GM12878 (cell line): ENCODE data around the gene PRKCQ. TPM values are rescaled to one million over a fixed set of nuclear protein-coding genes. Genes with fewer than 3 reads are reported as not detected.

Experiments used
- ATAC-seq: fragments of 200-7000 bp; cut with Tn5 transposase; 3 replicates; pipeline ENCODE4 v1.9.1; 2020; ENCODE audit warnings: mild to moderate bottlenecking, moderate library complexity
- BruUV-seq: library from RNA; stranded (reverse); fragments of 400-500 nt; replicated peaks from 2 replicates; lab custom pipeline; 2021; lab: Mats Ljungman, UMichigan
- CTCF ChIA-PET: fragments of 300-600 bp; sonication (Branson Sonifier 250); formaldehyde crosslinking; extraction: SDS; loops from one replicate; lab custom pipeline; 2021; ENCODE audit warnings: inconsistent platforms; lab: Yijun Ruan, JAX
- POLR2A ChIA-PET: fragments of 350-600 bp; formaldehyde crosslinking; extraction: SDS; loops from one replicate; lab custom pipeline; 2021; ENCODE audit warnings: inconsistent platforms; lab: Charles Lee
- RAD21 ChIA-PET: fragments of 300-600 bp; sonication (Branson Sonifier 250); formaldehyde crosslinking; loops from one replicate; lab custom pipeline; 2023; ENCODE audit warnings: antibody characterized with exemption; ENCODE audit not compliant: unreplicated experiment; lab: Charles Lee
- SMC1A ChIA-PET: fragments of 300-600 bp; sonication (Branson Sonifier 250); formaldehyde crosslinking; loops from one replicate; lab custom pipeline; 2023; ENCODE audit not compliant: unreplicated experiment, uncharacterized antibody; lab: Charles Lee
- DNase-seq: peaks from one replicate; pipeline ENCODE4 v3.0.0-alpha.2; 2011; ENCODE audit warnings: low read depth, low spot score
- FAIRE-seq: peaks from 3 replicates; lab custom pipeline; 2011; peaks lifted over from hg19 to GRCh38; lab: Jason Lieb, UNC
- H2AFZ ChIP-seq: 2 replicates; pipeline ENCODE4 v1.6.0; 2011; ENCODE audit warnings: low read depth, low read length, control low read depth; ENCODE audit not compliant: control insufficient read depth
- H3K27ac ChIP-seq: 2 replicates; pipeline ENCODE4 v1.5.1; 2011; ENCODE audit warnings: control low read depth; ENCODE audit not compliant: control insufficient read depth, insufficient read depth
- H3K27me3 ChIP-seq, 2 experiments: replicated peaks in 1 of 2; 2 replicates each; pipeline versions ENCODE4 v1.6.0 to v1.6.1; 2011; ENCODE audit warnings: low read length in 1 of 2; ENCODE audit not compliant: control insufficient read depth in 2 of 2, insufficient read depth in 2 of 2
- H3K36me3 ChIP-seq, 2 experiments: 2 replicates each; pipeline ENCODE4 v1.5.1; 2011; ENCODE audit warnings: low read length in 1 of 2; ENCODE audit not compliant: control insufficient read depth in 2 of 2, insufficient read depth in 2 of 2
- H3K4me1 ChIP-seq: 2 replicates; pipeline ENCODE4 v1.6.1; 2011; ENCODE audit warnings: mild to moderate bottlenecking, low read length, moderate library complexity, mixed read lengths; ENCODE audit not compliant: control insufficient read depth, insufficient read depth
- H3K4me2 ChIP-seq: 2 replicates; pipeline ENCODE4 v1.6.0; 2011; ENCODE audit warnings: control low read depth; ENCODE audit not compliant: control insufficient read depth, insufficient read depth
- H3K4me3 ChIP-seq: fragments of 200-600 bp; sonication (generic); 2 replicates; pipeline ENCODE4 v1.5.1; 2016
- H3K79me2 ChIP-seq: 2 replicates; pipeline ENCODE4 v1.6.0; 2011; ENCODE audit warnings: low read length; ENCODE audit not compliant: control insufficient read depth, insufficient read depth
- H3K9ac ChIP-seq: 2 replicates; pipeline ENCODE4 v1.8.0; 2011; ENCODE audit warnings: low read length, control low read depth, mixed read lengths; ENCODE audit not compliant: control insufficient read depth, insufficient read depth
- H3K9me3 ChIP-seq: replicated peaks from 3 replicates; pipeline ENCODE4 v1.5.1; 2011; ENCODE audit warnings: mild to moderate bottlenecking, low read length; ENCODE audit not compliant: control insufficient read depth, insufficient read depth
- H4K20me1 ChIP-seq: 2 replicates; pipeline ENCODE4 v1.6.0; 2011; ENCODE audit not compliant: control insufficient read depth, insufficient read depth
- ATF7 ChIP-seq: fragments of 450-650 bp; IDR thresholded peaks from 2 replicates; pipeline ENCODE4 v1.6.1; 2016; ENCODE audit warnings: low read depth, mild to moderate bottlenecking
- CBFB ChIP-seq: IDR thresholded peaks from 2 replicates; pipeline ENCODE4 v1.6.1; 2016; ENCODE audit warnings: antibody characterized with exemption, low read depth
- EGR1 ChIP-seq, 2 experiments: IDR thresholded peaks; 1 replicate in 1 of 2; 2 replicates in 1 of 2; pipeline ENCODE4 v1.6.1; 2011 to 2012; ENCODE audit warnings: low read depth in 2 of 2, low read length in 2 of 2, borderline replicate concordance in 1 of 2, mild to moderate bottlenecking in 1 of 2, moderate library complexity in 1 of 2
- ETV6 ChIP-seq, 2 experiments: fragments of 450-650 bp in 1 of 2; IDR thresholded peaks in 1 of 2; conservative IDR thresholded peaks in 1 of 2; 2 replicates each; pipeline ENCODE4 v1.6.1; 2014; ENCODE audit warnings: antibody characterized with exemption in 1 of 2, borderline replicate concordance in 1 of 2, low read depth in 1 of 2, mild to moderate bottlenecking in 1 of 2, moderate library complexity in 1 of 2
- HDAC2 ChIP-seq: fragments of 200-600 bp; sonication (generic); IDR thresholded peaks from 2 replicates; pipeline ENCODE4 v1.6.1; 2017
- HDGF ChIP-seq: fragments of 450-650 bp; IDR thresholded peaks from 2 replicates; pipeline ENCODE4 v1.6.1; 2016; ENCODE audit warnings: antibody characterized with exemption
- NFIC ChIP-seq: IDR thresholded peaks from 2 replicates; pipeline ENCODE4 v1.6.1; 2012; ENCODE audit warnings: low read depth, mild to moderate bottlenecking, inconsistent platforms, low read length, moderate library complexity
- NFXL1 ChIP-seq: fragments of 450-650 bp; IDR thresholded peaks from 2 replicates; pipeline ENCODE4 v1.6.1; 2017; ENCODE audit warnings: antibody characterized with exemption, mild to moderate bottlenecking, borderline replicate concordance
- NR2C2 ChIP-seq: IDR thresholded peaks from 2 replicates; pipeline ENCODE4 v1.6.1; 2011; ENCODE audit warnings: borderline replicate concordance, low read depth; ENCODE audit not compliant: control insufficient read depth, insufficient read length
- PAX5 ChIP-seq: IDR thresholded peaks from 2 replicates; pipeline ENCODE4 v1.6.1; 2011; ENCODE audit warnings: low read depth, low read length, borderline replicate concordance
- POLR2AphosphoS5 ChIP-seq: IDR thresholded peaks from 2 replicates; pipeline ENCODE4 v1.6.1; 2011; ENCODE audit warnings: mild to moderate bottlenecking, low read length, inconsistent platforms
- RUNX3 ChIP-seq: IDR thresholded peaks from 2 replicates; pipeline ENCODE4 v1.6.1; 2012; ENCODE audit warnings: low read length, inconsistent platforms
- SREBF2 ChIP-seq: IDR thresholded peaks from 2 replicates; pipeline ENCODE4 v1.6.1; 2012; ENCODE audit warnings: mild to moderate bottlenecking, low read length
- TCF12 ChIP-seq: IDR thresholded peaks from 2 replicates; pipeline ENCODE4 v1.6.1; 2011; ENCODE audit warnings: low read depth, mild to moderate bottlenecking, low read length
- YY1 ChIP-seq: IDR thresholded peaks from 2 replicates; pipeline ENCODE4 v1.6.1; 2011; ENCODE audit warnings: low read depth, mild to moderate bottlenecking, low read length
- ZBTB33 ChIP-seq: fragments of 450-650 bp; IDR thresholded peaks from 2 replicates; pipeline ENCODE4 v1.6.1; 2017; ENCODE audit warnings: mild to moderate bottlenecking
- WGBS: methylation state at CpG from one replicate; pipeline ENCODE4 v1.1.6; 2016; ENCODE audit warnings: low lambda C conversion rate; ENCODE audit not compliant: insufficient replicate concordance, insufficient coverage; ENCODE audit errors: missing lambda C conversion rate; 5-methylcytosine and 5-hydroxymethylcytosine counted together
- in situ Hi-C: fragments of 300-500 bp; cut with MboI; formaldehyde crosslinking; loops from 9 replicates; pipeline ENCODE4 v1.14.3; 2018; ENCODE audit warnings: mixed read lengths
- intact Hi-C: fragments of 100-400 bp; cut with micrococcal nuclease; formaldehyde crosslinking; loops from one replicate; pipeline ENCODE4 v1.14.2; 2022; ENCODE audit not compliant: unreplicated experiment
- polyA plus RNA-seq, 11 experiments: library from polyadenylated mRNA; depleted of rRNA in 4 of 11; unstranded in 6 of 11; stranded (reverse) in 5 of 11; fragments of >200 nt; fragmentation: Nextera tagmentation in 4 of 11; fragmentation: Illumina TruSeq in 1 of 11; extraction: Ambion mirVana in 4 of 11; extraction: Trizol in 1 of 11; gene quantifications; 1 replicate in 1 of 11; 2 replicates in 10 of 11; pipeline versions ENCODE4 v1.2.1 to v1.2.3, GENCODE V29; 2011 to 2016; ENCODE audit warnings: inconsistent platforms in 2 of 11, missing spikeins in 2 of 11, low read depth in 1 of 11
- total RNA-seq, 4 experiments: library from RNA; depleted of rRNA in 3 of 4; stranded (reverse); fragments of >200 nt in 3 of 4; fragmentation: Illumina TruSeq in 1 of 4; extraction: Trizol in 1 of 4; gene quantifications; 2 replicates each; pipeline versions ENCODE4 v1.2.1 to v1.2.3, GENCODE V29; 2013 to 2021

The PRKCQ gene
- total and polyA plus RNA-seq, 10 of the 15 experiments (the other 5 are each of a cell fraction or from before 2014, with no cell fraction given), result 0.26 to 8.9 (median 0.98) TPM

- H3K27ac ChIP-seq, result no peak overlapping the region
- ChIA-PET RAD21 (no interaction called here), POLR2A (interaction anchor here (1.1 kb wide), 1 partner anchor 15 kb away, joined by 3 read pairs; no protein-coding TSS in a partner anchor), CTCF (no interaction called here), SMC1A (interaction anchor here (0.7 to 1.6 kb wide), 3 partner anchors 42 to 443 kb away, joined by 3 read pairs; no protein-coding TSS in a partner anchor)
- WGBS, result 35% methylated on average over 5 of the region's 5 CpGs
- ATAC-seq, result no peak
- H3K79me2 ChIP-seq, result no peaks in the 10 kb centered on the region
- no peaks in the 10 kb centered on the region for H3K4me1 ChIP-seq
- no peak overlapping the region for H3K9ac ChIP-seq
- TF ChIP-seq EGR1 (IDR thresholded peaks at IDR 0.05; ENCODE audit: borderline replicate concordance in 1 of 2, low read depth in 2 of 2, low read length in 2 of 2) (no peak), ZBTB33 (no peak), NFIC (no peak), CBFB (no peak), HDGF (no peak), NFXL1 (no peak), YY1 (no peak), RUNX3 (no peak), NR2C2 (no peak), ATF7 (no peak), ETV6 (conservative IDR thresholded peaks at IDR 0.05 in 1 of 2, IDR thresholded peaks at IDR 0.05 in 1 of 2; ENCODE audit: borderline replicate concordance in 1 of 2, low read depth in 1 of 2) (no peak), SREBF2 (no peak), TCF12 (no peak), HDAC2 (no peak), POLR2AphosphoS5 (no peak), PAX5 (no peak)
- FAIRE-seq, result no peak
- no peak overlapping the region for H3K4me3 ChIP-seq
- H2AFZ ChIP-seq, result no peak overlapping the region
- no peaks in the 10 kb centered on the region; a peak in 1 of 4 replicates for H3K27me3 ChIP-seq
- H4K20me1 ChIP-seq, result no peaks in the 10 kb centered on the region
- intact Hi-C loops (no loop called here), in situ Hi-C loops (no loop called here)
- no peaks in the 10 kb centered on the region for H3K36me3 ChIP-seq
- H3K4me2 ChIP-seq, result no peak overlapping the region
- no peaks in the 10 kb centered on the region for H3K9me3 ChIP-seq
- no TSS peak for BruUV-seq
- DNase-seq, result no peak
These were observed 42.8 kb upstream of the PRKCQ start for GRCh38 chr10:6622921-6623320.
